HG03354 (cell line): ENCODE results near the gene BOK.

Source experiments
- ATAC-seq: cut with Tn5 transposase; IDR thresholded peaks from one replicate; pipeline ENCODE4 v1.9.1; 2021; ENCODE audit warnings: mild to moderate bottlenecking; ENCODE audit not compliant: unreplicated experiment, poor library complexity, severe bottlenecking

Gene BOK

GRCh38 chr2:241592126-241592845 is 33.7 kb downstream of the BOK start:
- ATAC-seq = no peak

DNA sequence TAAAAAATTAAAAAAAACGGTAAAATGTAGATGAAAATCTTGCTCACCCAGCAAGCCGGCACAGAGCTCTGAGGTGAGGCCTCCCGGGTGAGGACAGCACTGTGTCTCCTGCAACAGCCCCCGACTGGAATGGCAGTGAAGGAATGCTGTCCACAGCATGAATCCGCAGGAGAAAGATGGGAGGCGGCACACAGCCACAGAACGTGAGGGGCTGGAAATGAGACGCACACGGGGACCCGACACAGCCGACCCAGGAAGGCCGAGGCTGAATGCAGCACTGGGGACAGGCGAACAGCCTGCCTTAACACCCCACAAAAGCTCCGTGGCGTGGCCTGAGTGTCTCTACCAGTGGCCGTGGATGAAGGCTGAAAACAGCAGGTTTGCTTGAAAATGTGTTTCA is 34.7 kb downstream of the BOK start:
- no peak for ATAC-seq

- no peak for ATAC-seq
These were observed 37.1 kb downstream of the BOK start for GRCh38 chr2:241595600-241596140.

GRCh38 chr2:241597561-241597960 is 39.0 kb downstream of the BOK start:
- no peak for ATAC-seq

DNA sequence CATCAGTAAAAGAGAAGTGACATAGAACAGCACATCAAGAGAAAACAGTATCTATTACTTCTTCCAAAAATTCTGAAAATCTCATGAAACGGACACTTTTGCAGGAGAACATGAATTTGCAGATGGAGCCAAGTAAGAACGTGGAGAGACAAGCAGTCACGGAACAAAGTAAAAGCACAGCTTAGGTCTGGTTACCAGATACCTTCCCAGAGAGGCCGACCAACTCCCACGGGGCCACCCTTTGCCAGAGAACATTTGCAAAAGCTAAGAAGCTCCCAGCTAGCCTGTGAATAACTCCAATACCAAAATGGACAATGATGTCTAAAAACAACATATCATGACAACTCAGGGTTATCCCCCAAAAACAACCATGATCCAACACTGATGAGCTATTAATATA is 39.5 kb downstream of the BOK start:
- no peak for ATAC-seq

- ATAC-seq = no peak
These were observed 39.9 kb downstream of the BOK start for GRCh38 chr2:241598487-241598886.

- ATAC-seq = no peak
These were observed 41.1 kb downstream of the BOK start for GRCh38 chr2:241599615-241600014.

DNA sequence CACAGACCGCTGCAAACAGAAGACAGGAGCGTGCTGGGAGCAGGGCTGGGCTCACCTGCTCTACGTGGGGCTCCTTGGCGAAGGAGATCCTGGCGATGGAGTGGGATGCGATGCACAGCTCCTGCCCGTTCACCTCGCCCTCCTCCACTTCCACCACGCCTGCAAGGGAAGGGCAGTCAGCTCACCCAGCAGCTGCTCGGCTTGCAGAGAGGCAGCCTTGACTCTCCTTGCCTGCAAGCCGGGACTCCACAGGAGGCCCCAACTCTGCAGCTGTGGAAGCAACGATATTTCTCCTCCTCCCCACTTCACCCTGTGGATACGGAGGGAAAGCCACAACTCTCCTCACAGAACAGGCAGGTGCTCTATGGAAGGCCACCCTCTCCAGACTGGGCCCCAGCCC is 43.3 kb downstream of the BOK start:
- no peak for ATAC-seq

DNA sequence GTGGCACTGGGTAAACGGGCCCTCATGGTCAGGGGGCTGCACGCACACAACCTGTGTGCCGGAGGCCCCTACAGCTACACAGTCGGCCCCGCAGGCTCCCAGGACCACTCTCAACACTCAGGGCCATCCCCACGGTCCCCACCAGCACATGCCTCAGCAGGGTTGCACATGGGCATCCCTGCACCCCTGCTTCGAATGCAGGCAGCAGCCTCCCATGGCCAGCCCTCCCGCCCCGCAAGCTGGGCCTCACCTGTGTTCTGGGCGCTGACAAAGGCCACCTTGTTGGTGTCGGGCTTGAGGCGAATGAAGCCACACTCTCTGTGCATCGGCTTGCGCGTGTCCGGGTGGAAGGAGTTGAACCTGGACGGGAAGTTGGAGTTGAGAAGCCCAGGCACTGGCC is 44.2 kb downstream of the BOK start:
- ATAC-seq = no peak

DNA sequence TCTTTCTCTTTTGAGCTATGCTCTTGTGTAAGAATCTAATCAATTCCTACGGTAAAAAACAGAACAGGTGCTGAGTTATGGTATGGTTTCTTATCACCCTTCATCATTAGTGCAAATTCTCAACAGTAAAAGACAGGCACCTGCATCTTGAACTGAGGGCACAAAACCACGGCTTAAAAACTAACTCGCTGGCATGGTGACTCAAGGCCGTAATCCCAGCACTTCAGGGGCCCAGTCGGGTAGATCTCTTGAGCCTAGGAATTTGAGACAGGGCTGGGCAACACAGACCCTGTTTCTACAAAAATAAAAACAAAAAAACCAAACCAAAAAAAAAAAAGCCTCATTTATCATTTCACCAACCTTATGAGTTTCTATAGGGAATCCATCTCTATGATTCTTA is 45.1 kb downstream of the BOK start:
- no peak for ATAC-seq

DNA sequence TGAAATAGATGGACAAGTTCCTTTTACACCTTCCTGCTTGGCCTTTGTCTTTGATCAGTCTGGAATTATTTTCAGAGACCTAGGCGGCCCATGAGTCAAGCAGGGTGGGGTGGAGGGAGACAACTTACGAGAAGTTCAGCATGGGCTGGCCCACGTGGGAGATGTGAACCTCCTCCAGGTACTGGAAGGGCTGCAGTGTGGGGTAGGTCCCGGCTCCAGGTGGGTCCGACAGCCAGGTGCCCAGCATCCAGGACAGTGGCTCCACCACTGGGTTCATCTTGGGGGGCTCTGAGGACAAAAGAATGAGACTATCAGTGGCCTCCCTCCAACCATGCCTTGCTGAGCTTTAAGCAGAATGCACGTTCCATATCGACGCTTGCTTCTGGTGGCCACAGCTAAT is 47.6 kb downstream of the BOK start:
- ATAC-seq = no peak

DNA sequence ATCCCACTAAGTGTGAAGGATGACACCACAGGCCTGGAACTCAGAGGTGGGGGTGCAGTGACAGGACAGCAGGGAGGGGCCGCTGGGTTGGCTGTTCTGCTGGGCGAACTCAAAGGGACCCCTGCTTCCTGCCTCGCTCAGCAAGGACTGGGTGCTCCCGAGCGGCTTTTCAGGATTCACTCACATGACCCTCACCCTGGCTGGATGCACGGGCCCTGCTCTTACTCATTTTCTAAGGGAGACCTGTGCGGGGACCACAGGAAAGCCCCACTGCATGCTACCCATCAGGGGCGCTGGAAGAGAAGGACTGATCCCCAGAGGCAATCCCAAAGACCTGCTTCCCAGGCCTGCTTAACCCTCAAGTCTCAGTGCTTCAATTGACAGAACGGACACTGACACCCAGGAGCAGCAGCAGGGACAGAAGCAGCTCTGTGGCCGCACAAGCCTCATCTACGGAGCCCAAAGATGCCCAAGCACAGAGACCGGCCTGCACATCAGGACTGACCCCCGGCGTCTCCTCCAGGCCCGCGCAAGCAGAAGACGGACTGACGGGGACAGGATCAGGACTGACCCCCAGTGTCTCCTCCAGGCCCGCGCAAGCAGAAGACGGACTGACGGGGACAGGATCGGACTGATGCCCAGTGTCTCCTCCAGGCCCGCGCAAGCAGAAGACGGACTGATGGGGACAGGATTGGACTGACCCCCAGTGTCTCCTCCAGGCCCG is 48.8 kb downstream of the BOK start:
- no peak for ATAC-seq

DNA sequence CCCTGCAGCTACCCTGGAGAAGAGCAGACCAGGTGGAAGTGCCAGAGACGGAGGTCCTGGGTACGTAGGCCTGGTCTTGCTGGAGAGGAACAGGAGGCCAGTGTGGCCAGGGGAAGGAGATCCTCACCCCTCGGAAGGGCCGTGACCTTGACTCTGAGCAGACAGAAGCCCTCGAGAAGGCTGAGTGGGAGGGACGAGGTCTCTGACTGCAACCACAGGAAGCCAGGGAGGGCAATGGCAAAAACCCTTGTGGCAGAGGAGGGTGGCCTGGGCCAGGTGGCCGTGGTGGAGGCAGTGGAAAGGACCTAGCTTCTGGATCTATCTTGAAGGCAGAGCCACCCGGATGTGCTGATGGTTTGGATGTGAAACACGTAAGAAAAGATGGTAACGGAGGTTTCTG is 50.3 kb downstream of the BOK start:
- ATAC-seq = no peak

DNA sequence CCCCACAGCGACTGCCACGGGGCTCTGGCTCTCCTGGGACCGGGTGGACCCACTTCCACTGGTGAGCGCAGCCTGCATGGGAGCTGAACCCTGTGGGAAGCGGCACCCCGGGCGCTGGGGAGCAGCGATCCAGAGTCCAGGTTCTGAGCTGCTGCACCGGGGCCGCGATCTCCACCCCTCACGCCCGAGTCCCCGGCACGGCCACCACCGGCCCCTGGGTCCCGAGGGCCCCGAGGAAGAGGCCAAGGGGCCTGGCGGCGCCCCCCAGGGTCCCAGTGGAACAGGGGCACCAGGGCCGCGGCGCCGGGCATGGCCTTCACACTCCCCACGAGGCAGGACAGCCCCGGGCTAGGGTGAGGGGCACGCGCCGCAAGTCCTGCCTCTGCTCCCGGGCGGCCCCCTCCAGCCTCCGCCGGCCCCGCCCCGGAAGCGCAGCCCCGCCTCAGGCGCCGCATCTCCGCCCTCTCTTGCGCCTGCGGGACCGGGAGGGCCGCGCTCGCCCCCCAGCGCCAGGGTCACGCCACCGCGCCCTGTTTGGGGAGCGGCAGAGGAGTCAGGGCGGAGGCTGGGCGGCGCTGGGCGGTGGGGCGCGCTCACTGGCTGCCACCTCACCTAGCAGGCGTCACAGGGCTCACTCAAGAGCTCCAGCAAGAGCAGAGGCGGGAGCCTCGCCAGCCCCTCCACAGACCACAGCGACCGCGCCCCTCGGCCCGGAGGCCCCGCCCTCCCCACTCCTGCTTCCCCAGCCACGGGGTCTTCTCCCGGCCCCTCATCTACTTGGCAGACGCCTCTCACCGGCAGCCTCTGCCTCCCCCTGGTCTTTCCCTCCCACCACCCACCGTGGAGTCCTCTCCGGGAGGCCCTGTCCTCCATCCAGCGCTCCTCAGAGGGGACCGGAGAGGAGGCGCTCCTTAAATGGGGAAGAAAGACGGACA is 51.6 kb downstream of the BOK start:
- peak; percentile 94 for ATAC-seq

DNA sequence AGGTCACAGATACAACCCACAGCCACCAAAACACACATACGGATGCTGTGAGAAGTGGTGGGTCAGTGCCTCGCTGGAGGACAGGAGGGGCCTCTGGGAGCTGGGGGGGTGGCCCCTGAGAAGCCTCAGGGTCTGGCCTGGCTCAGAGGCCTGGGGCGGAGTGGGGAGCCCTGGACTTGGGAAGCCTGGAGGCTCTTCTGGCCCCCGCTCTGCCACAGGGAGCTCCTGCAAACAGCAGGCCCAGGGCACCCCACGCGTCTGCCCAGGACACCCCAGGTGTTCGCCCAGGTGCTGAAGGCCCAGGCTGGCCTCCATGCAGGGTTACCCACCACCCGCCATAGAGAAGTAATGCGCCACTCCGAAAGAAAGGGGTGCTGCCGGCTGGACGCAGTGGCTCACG is 52.5 kb downstream of the BOK start:
- ATAC-seq = no peak

GRCh38 chr2:241612156-241613016 is 53.8 kb downstream of the BOK start:
- no peak for ATAC-seq

DNA sequence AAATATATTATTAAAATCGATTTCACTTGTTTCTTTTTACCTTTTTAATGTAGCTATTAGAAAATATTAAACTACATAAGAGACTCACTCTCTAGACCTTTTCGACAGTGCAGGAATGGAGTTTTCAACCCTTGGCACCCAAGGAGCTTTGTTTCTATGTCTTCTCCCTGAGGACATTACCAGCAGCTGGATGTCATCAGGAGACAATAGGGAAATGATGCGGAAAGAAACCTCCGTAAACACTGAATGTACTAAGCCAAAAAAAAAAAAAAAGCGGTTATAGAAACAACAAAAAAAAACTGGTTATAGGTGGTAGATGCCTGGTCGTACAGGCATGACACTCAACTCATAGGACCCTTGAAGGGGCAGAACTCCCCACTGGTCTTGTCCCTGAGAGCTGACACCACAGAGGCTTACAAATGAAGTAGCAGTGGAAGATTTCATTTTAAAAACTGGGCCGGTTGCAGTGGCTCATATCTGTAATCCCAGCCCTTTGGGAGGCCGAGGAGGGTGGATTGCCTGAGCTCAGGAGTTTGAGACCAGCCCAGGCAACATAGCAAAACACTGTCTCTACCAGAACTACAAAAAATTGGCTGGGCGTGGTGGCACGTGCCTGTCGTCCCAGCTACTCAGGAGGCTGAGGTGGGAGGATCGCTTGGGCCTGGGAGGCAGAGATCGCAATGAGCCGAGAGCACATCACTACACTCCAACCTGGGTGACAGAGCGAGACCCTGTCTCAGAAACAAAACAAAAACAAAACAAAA is 54.7 kb downstream of the BOK start:
- no peak for ATAC-seq

- no peak for ATAC-seq
These were observed 56.5 kb downstream of the BOK start for GRCh38 chr2:241615041-241615440.
